ENCODE data around the gene BNIP5. TPM values are rescaled to one million over a fixed set of nuclear protein-coding genes. Genes with fewer than 3 reads are reported as not detected.

Gene BNIP5
- polyA plus RNA-seq, 3 donors, result not detected

DNA sequence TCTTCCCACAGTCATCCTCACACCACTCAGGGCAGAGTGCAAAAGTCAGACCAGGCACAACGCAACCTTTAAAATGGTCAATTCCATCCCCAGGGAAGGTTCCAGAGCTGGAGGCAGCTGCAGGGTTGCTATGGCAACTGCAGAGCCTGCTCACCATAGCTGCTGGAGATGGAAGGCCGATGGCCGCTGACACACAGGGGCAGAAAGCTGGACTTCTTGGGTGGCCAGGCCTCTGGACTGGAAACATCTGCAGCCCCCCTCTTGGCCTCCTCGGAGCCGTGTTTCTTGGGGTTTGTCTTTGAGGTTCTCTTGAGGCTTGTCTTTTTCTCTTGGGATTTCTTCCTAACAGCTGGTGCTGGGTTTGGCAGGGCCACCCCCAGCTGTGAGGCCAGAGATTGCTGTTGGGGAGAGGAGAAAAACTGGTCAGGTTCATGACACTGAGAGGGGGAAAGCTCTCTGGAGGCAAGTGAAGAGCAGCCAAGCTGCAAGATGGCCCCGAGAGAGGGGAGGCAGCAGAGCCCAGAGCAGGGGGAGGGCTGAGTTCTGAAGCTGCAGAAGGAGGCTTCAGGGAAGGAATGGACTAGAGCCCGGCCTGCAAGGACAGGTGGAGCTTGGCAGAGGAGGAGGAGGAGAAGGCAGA, 10.2 kb downstream of the BNIP5 start:
- Histone ChIP-seq H3K36me3 (replicated peaks in 1 of 2; ENCODE audit: control insufficient read depth in 1 of 2, insufficient read depth in 2 of 2, low read length in 2 of 2) (no peaks in the 10 kb centered on the region), H3K27ac (ENCODE audit: low read depth in 1 of 2, low read length in 2 of 2) (no peak overlapping the region), H3K9me3 (replicated peaks in 1 of 2; ENCODE audit: control insufficient read depth in 1 of 2, insufficient read depth in 1 of 2, low read length in 2 of 2) (no peaks in the 10 kb centered on the region), H3K4me2 (replicated peaks; ENCODE audit: extremely low read depth, low read length, poor library complexity, severe bottlenecking) (no peak overlapping the region), H3K4me3 (replicated peaks in 1 of 3; ENCODE audit: low read depth in 2 of 3, low read length in 3 of 3) (no peak overlapping the region), H2AFZ (ENCODE audit: insufficient read depth, low read depth, low read length, poor library complexity, severe bottlenecking) (no peak overlapping the region), H3K27me3 (ENCODE audit: control insufficient read depth in 2 of 2, insufficient read depth in 2 of 2, low read length in 2 of 2) (no peaks in the 10 kb centered on the region), H3K4me1 (ENCODE audit: control insufficient read depth in 1 of 2, insufficient read depth in 2 of 2, low read length in 2 of 2) (peaks cover 3 to 5% of the 10 kb centered on the region in 2 donors), H3K9ac (ENCODE audit: insufficient read depth, low read length, poor library complexity, severe bottlenecking) (no peak overlapping the region), H3K79me2 (ENCODE audit: insufficient read depth, low read length) (no peaks in the 10 kb centered on the region), H4K20me1 (ENCODE audit: insufficient read depth, low read length) (no peaks in the 10 kb centered on the region)
- Mint-ChIP-seq H3K9me3 (no peaks in the 10 kb centered on the region), H3K36me3 (no peaks in the 10 kb centered on the region), H3K4me3 (no peak overlapping the region), H3K27ac (peak overlapping the region in 1 of 7 donors; percentile 38), H3K4me1 (peaks cover 10% of the 10 kb centered on the region), H3K27me3 (ENCODE audit: low read depth in 3 of 3) (peaks cover 0 to 4% (median 3%) of the 10 kb centered on the region in 3 donors)
- intact Hi-C loops (cut with micrococcal nuclease), result no loop called here
- DNase-seq, result no peak
- TF ChIP-seq, protein P1, sequence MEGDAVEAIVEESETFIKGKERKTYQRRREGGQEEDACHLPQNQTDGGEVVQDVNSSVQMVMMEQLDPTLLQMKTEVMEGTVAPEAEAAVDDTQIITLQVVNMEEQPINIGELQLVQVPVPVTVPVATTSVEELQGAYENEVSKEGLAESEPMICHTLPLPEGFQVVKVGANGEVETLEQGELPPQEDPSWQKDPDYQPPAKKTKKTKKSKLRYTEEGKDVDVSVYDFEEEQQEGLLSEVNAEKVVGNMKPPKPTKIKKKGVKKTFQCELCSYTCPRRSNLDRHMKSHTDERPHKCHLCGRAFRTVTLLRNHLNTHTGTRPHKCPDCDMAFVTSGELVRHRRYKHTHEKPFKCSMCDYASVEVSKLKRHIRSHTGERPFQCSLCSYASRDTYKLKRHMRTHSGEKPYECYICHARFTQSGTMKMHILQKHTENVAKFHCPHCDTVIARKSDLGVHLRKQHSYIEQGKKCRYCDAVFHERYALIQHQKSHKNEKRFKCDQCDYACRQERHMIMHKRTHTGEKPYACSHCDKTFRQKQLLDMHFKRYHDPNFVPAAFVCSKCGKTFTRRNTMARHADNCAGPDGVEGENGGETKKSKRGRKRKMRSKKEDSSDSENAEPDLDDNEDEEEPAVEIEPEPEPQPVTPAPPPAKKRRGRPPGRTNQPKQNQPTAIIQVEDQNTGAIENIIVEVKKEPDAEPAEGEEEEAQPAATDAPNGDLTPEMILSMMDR (IDR thresholded peaks at IDR 0.05), result no peak
- WGBS (ENCODE audit: insufficient coverage), result 97% methylated on average over 5 of the region's 7 CpGs

DNA sequence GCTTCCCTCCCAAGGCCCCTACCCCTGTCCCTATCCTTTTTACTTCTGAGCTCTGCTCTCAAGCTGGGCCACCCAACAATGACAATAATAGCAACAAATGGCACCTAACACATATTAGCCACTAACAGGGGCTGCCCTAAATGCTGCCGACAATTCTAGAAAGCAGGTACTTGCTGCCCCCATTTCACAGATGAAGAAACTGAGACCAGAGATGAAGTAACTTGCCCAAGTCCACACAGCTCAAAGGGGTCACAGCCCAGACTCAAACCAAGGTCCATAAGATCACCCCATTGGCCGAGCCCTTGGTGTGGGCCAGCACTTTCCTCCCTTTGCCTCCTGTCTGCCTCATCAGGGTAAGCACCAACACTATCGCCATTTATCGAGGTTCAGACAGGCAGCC, 12.0 kb downstream of the BNIP5 start:
- H3K9me3 ChIP-seq (replicated peaks in 1 of 2; ENCODE audit: control insufficient read depth in 1 of 2, insufficient read depth in 1 of 2, low read length in 2 of 2), result no peaks in the 10 kb centered on the region
- DNase-seq, result no peak
- peaks cover 0 to 4% (median 3%) of the 10 kb centered on the region in 3 donors for H3K27me3 Mint-ChIP-seq (ENCODE audit: low read depth in 3 of 3)
- H3K79me2 ChIP-seq (ENCODE audit: insufficient read depth, low read length), result no peaks in the 10 kb centered on the region
- 90% methylated on average over 4 of the region's 4 CpGs for WGBS (ENCODE audit: insufficient coverage)
- no peak overlapping the region for H2AFZ ChIP-seq (ENCODE audit: insufficient read depth, low read depth, low read length, poor library complexity, severe bottlenecking)
- H3K9me3 Mint-ChIP-seq, result no peaks in the 10 kb centered on the region
- H3K36me3 ChIP-seq (replicated peaks in 1 of 2; ENCODE audit: control insufficient read depth in 1 of 2, insufficient read depth in 2 of 2, low read length in 2 of 2), result no peaks in the 10 kb centered on the region
- peaks cover 10% of the 10 kb centered on the region for H3K4me1 Mint-ChIP-seq
- no peak overlapping the region for H3K27ac ChIP-seq (ENCODE audit: low read depth in 1 of 2, low read length in 2 of 2)
- no peak overlapping the region for H3K4me2 ChIP-seq (replicated peaks; ENCODE audit: extremely low read depth, low read length, poor library complexity, severe bottlenecking)
- H3K27me3 ChIP-seq (ENCODE audit: control insufficient read depth in 2 of 2, insufficient read depth in 2 of 2, low read length in 2 of 2), result no peaks in the 10 kb centered on the region
- TF ChIP-seq, protein P1 (IDR thresholded peaks at IDR 0.05), result no peak
- H3K4me3 Mint-ChIP-seq, result no peak overlapping the region
- intact Hi-C loops (cut with micrococcal nuclease), result no loop called here
- no peaks in the 10 kb centered on the region for H4K20me1 ChIP-seq (ENCODE audit: insufficient read depth, low read length)
- H3K9ac ChIP-seq (ENCODE audit: insufficient read depth, low read length, poor library complexity, severe bottlenecking), result peak overlapping the region; percentile 8
- peaks cover 3 to 5% of the 10 kb centered on the region in 2 donors for H3K4me1 ChIP-seq (ENCODE audit: control insufficient read depth in 1 of 2, insufficient read depth in 2 of 2, low read length in 2 of 2)
- no peak overlapping the region for H3K27ac Mint-ChIP-seq
- no peaks in the 10 kb centered on the region for H3K36me3 Mint-ChIP-seq
- no peak overlapping the region for H3K4me3 ChIP-seq (replicated peaks in 1 of 3; ENCODE audit: low read depth in 2 of 3, low read length in 3 of 3)

Data from CD14-positive monocyte (primary cell).